Measurements from ENCODE around the gene ZDHHC14.

ZDHHC14 gene

GRCh38 chr6:157511682-157512381, 130.8 kb downstream of the ZDHHC14 start:
- TF ChIP-seq Cebpa-rat (IDR thresholded peaks at IDR 0.05) = no peak
- Histone ChIP-seq H3K27me3 (no peaks in the 10 kb centered on the region), H3K9me3 (peaks cover 10% of the 10 kb centered on the region), H3K4me1 (peaks cover 25% of the 10 kb centered on the region), H3K4me2 (peak overlapping the region; percentile 94), H3K27ac (no peak overlapping the region), H3K4me3 (no peak overlapping the region), H4K20me1 (no peaks in the 10 kb centered on the region), H3K36me3 (no peaks in the 10 kb centered on the region), H3K9ac (no peak overlapping the region)

GRCh38 chr6:157512382-157512682, 131.3 kb downstream of the ZDHHC14 start:
- H3K27ac ChIP-seq = no peak overlapping the region
- H3K9ac ChIP-seq = no peak overlapping the region
- no peak overlapping the region for H3K4me2 ChIP-seq
- H4K20me1 ChIP-seq = no peaks in the 10 kb centered on the region
- no peak for TF ChIP-seq Cebpa-rat (IDR thresholded peaks at IDR 0.05)
- H3K4me1 ChIP-seq = peaks cover 25% of the 10 kb centered on the region
- H3K27me3 ChIP-seq = no peaks in the 10 kb centered on the region
- H3K36me3 ChIP-seq = no peaks in the 10 kb centered on the region
- no peak overlapping the region for H3K4me3 ChIP-seq
- H3K9me3 ChIP-seq = peaks cover 5% of the 10 kb centered on the region

- TF ChIP-seq Cebpa-rat (IDR thresholded peaks at IDR 0.05) = no peak
- no peaks in the 10 kb centered on the region for H3K36me3 ChIP-seq
- H3K4me2 ChIP-seq = no peak overlapping the region
- H3K27me3 ChIP-seq = no peaks in the 10 kb centered on the region
- no peak overlapping the region for H3K9ac ChIP-seq
- no peak overlapping the region for H3K27ac ChIP-seq
- H4K20me1 ChIP-seq = no peaks in the 10 kb centered on the region
- H3K4me3 ChIP-seq = no peak overlapping the region
- H3K9me3 ChIP-seq = no peaks in the 10 kb centered on the region
- peaks cover 25% of the 10 kb centered on the region for H3K4me1 ChIP-seq
These were observed 132.1 kb downstream of the ZDHHC14 start for GRCh38 chr6:157513004-157513603.

- Histone ChIP-seq H3K27me3 (no peaks in the 10 kb centered on the region), H3K9me3 (no peaks in the 10 kb centered on the region), H3K9ac (no peak overlapping the region), H3K36me3 (no peaks in the 10 kb centered on the region), H4K20me1 (no peaks in the 10 kb centered on the region), H3K4me3 (no peak overlapping the region), H3K4me1 (peaks cover 24% of the 10 kb centered on the region), H3K27ac (no peak overlapping the region), H3K4me2 (no peak overlapping the region)
- TF ChIP-seq Cebpa-rat (IDR thresholded peaks at IDR 0.05) = no peak
These were observed 132.9 kb downstream of the ZDHHC14 start for GRCh38 chr6:157513619-157514485.

- Histone ChIP-seq H3K9me3 (no peaks in the 10 kb centered on the region), H4K20me1 (no peaks in the 10 kb centered on the region), H3K4me3 (no peak overlapping the region), H3K36me3 (no peaks in the 10 kb centered on the region), H3K4me2 (no peak overlapping the region), H3K27ac (no peak overlapping the region), H3K9ac (no peak overlapping the region), H3K27me3 (no peaks in the 10 kb centered on the region), H3K4me1 (peaks cover 18% of the 10 kb centered on the region)
- no peak for TF ChIP-seq Cebpa-rat (IDR thresholded peaks at IDR 0.05)
These were observed 133.9 kb downstream of the ZDHHC14 start for GRCh38 chr6:157514659-157515496.

GRCh38 chr6:157516319-157517026, 135.5 kb downstream of the ZDHHC14 start:
- H3K4me1 ChIP-seq = peaks cover 12% of the 10 kb centered on the region
- H3K4me3 ChIP-seq = no peak overlapping the region
- H3K36me3 ChIP-seq = no peaks in the 10 kb centered on the region
- H3K27ac ChIP-seq = no peak overlapping the region
- H3K9ac ChIP-seq = no peak overlapping the region
- no peaks in the 10 kb centered on the region for H3K27me3 ChIP-seq
- H3K9me3 ChIP-seq = no peaks in the 10 kb centered on the region
- no peak for TF ChIP-seq Cebpa-rat (IDR thresholded peaks at IDR 0.05)
- no peak overlapping the region for H3K4me2 ChIP-seq
- no peaks in the 10 kb centered on the region for H4K20me1 ChIP-seq

GRCh38 chr6:157517601-157518359, 136.8 kb downstream of the ZDHHC14 start:
- Histone ChIP-seq H3K36me3 (no peaks in the 10 kb centered on the region), H3K4me1 (peaks cover 11% of the 10 kb centered on the region)

GRCh38 chr6:157518397-157519250, 137.6 kb downstream of the ZDHHC14 start:
- no peak for TF ChIP-seq Cebpa-rat (IDR thresholded peaks at IDR 0.05)
- Histone ChIP-seq H3K27me3 (no peaks in the 10 kb centered on the region), H3K9ac (no peak overlapping the region), H4K20me1 (no peaks in the 10 kb centered on the region), H3K27ac (no peak overlapping the region), H3K4me2 (no peak overlapping the region), H3K36me3 (no peaks in the 10 kb centered on the region), H3K9me3 (no peaks in the 10 kb centered on the region), H3K4me1 (peaks cover 11% of the 10 kb centered on the region), H3K4me3 (no peak overlapping the region)

More at GRCh38 chr6:157517601-157518359, 136.8 kb downstream of the ZDHHC14 start:
- H3K27me3 ChIP-seq = no peaks in the 10 kb centered on the region
- no peak overlapping the region for H3K4me3 ChIP-seq
- no peak overlapping the region for H3K4me2 ChIP-seq
- H4K20me1 ChIP-seq = no peaks in the 10 kb centered on the region
- TF ChIP-seq Cebpa-rat (IDR thresholded peaks at IDR 0.05) = no peak
- H3K9ac ChIP-seq = no peak overlapping the region
- H3K9me3 ChIP-seq = no peaks in the 10 kb centered on the region
- no peak overlapping the region for H3K27ac ChIP-seq
